Chondrocyte (in vitro differentiated cells): ENCODE measurements around the gene ASIC2. TPM values are rescaled to one million over a fixed set of nuclear protein-coding genes. Genes with fewer than 3 reads are reported as not detected.

ENCODE experiments used
- DNase-seq: peaks from one replicate; pipeline ENCODE4 v3.0.0; 2021; ENCODE audit warnings: mixed read lengths, low spot score
- H3K27ac Mint-ChIP-seq: one replicate; pipeline ENCODE4 v1.8.0; 2021; ENCODE audit warnings: mild to moderate bottlenecking, moderate library complexity, mixed read lengths; ENCODE audit not compliant: unreplicated experiment
- H3K27me3 Mint-ChIP-seq: 2 replicates; pipeline ENCODE4 v1.8.0; 2021; ENCODE audit warnings: low read depth, mixed read lengths
- H3K36me3 Mint-ChIP-seq: 2 replicates; pipeline ENCODE4 v1.8.0; 2021; ENCODE audit warnings: low read depth, mixed read lengths
- H3K4me1 Mint-ChIP-seq: 2 replicates; pipeline ENCODE4 v1.8.0; 2021; ENCODE audit warnings: low read depth, mild to moderate bottlenecking, mixed read lengths
- H3K4me3 Mint-ChIP-seq: one replicate; pipeline ENCODE4 v1.8.0; 2021; ENCODE audit warnings: mild to moderate bottlenecking, moderate library complexity, mixed read lengths; ENCODE audit not compliant: unreplicated experiment
- H3K9me3 Mint-ChIP-seq: 2 replicates; pipeline ENCODE4 v1.8.0; 2021; ENCODE audit warnings: low read depth, mixed read lengths
- CTCF ChIP-seq: fragments of 200-600 bp; sonication (generic); IDR thresholded peaks from 2 replicates; pipeline ENCODE4 v1.5.0; 2021; ENCODE audit warnings: antibody characterized with exemption, mild to moderate bottlenecking, moderate library complexity
- total RNA-seq: library from RNA; stranded (reverse); gene quantifications from 3 replicates; pipeline ENCODE4 v1.2.1, GENCODE V29; 2021

ASIC2 gene
- total RNA-seq, 1 donor from 2014 or later = not detected

- Mint-ChIP-seq H3K36me3 (no peaks in the 10 kb centered on the region), H3K4me3 (no peak overlapping the region), H3K27ac (no peak overlapping the region), H3K9me3 (peaks cover 2% of the 10 kb centered on the region), H3K4me1 (no peaks in the 10 kb centered on the region), H3K27me3 (peaks cover 15% of the 10 kb centered on the region)
- no peak for DNase-seq
- no peak for TF ChIP-seq CTCF
Observed at GRCh38 chr17:33056399-33057146, 236.5 kb downstream of the ASIC2 start.

GRCh38 chr17:33055746-33056145, 237.3 kb downstream of the ASIC2 start:
- no peak for DNase-seq
- Mint-ChIP-seq H3K27ac (no peak overlapping the region), H3K27me3 (peaks cover 22% of the 10 kb centered on the region), H3K4me1 (no peaks in the 10 kb centered on the region), H3K9me3 (peaks cover 2% of the 10 kb centered on the region), H3K4me3 (no peak overlapping the region), H3K36me3 (no peaks in the 10 kb centered on the region)
- no peak for TF ChIP-seq CTCF

- Mint-ChIP-seq H3K4me3 (no peak overlapping the region), H3K27ac (no peak overlapping the region), H3K4me1 (no peaks in the 10 kb centered on the region), H3K36me3 (no peaks in the 10 kb centered on the region), H3K9me3 (peaks cover 2% of the 10 kb centered on the region), H3K27me3 (peaks cover 22% of the 10 kb centered on the region)
- TF ChIP-seq CTCF = no peak
- DNase-seq = no peak
Observed at GRCh38 chr17:33055171-33055611, 237.9 kb downstream of the ASIC2 start.

- no peak for DNase-seq
- H3K27ac Mint-ChIP-seq = no peak overlapping the region
- no peak for TF ChIP-seq CTCF
- no peaks in the 10 kb centered on the region for H3K36me3 Mint-ChIP-seq
- H3K9me3 Mint-ChIP-seq = no peaks in the 10 kb centered on the region
- no peak overlapping the region for H3K4me3 Mint-ChIP-seq
- peaks cover 22% of the 10 kb centered on the region for H3K27me3 Mint-ChIP-seq
- H3K4me1 Mint-ChIP-seq = no peaks in the 10 kb centered on the region
Observed at GRCh38 chr17:33054412-33054811, 238.7 kb downstream of the ASIC2 start.

- H3K36me3 Mint-ChIP-seq = no peaks in the 10 kb centered on the region
- peaks cover 25% of the 10 kb centered on the region for H3K27me3 Mint-ChIP-seq
- TF ChIP-seq CTCF = no peak
- no peaks in the 10 kb centered on the region for H3K4me1 Mint-ChIP-seq
- H3K4me3 Mint-ChIP-seq = no peak overlapping the region
- DNase-seq = no peak
- H3K9me3 Mint-ChIP-seq = no peaks in the 10 kb centered on the region
- H3K27ac Mint-ChIP-seq = no peak overlapping the region
Observed at GRCh38 chr17:33053676-33054075, 239.4 kb downstream of the ASIC2 start.
